GM18502 (cell line): ENCODE results near the gene ATXN2.
A peak's percentile ranks its signal among the peaks of the same experiment; 100 is the strongest.
"Not testable (repeated sequence)": the region's sequence is repeated elsewhere in the genome, so short reads cannot be mapped to it uniquely, and the experiment has no call there.

Experiments
- ATAC-seq: cut with Tn5 transposase; IDR thresholded peaks from one replicate; pipeline ENCODE4 v1.9.1; 2021; ENCODE audit warnings: mild to moderate bottlenecking; ENCODE audit not compliant: unreplicated experiment, poor library complexity

ATXN2 gene, protein sequence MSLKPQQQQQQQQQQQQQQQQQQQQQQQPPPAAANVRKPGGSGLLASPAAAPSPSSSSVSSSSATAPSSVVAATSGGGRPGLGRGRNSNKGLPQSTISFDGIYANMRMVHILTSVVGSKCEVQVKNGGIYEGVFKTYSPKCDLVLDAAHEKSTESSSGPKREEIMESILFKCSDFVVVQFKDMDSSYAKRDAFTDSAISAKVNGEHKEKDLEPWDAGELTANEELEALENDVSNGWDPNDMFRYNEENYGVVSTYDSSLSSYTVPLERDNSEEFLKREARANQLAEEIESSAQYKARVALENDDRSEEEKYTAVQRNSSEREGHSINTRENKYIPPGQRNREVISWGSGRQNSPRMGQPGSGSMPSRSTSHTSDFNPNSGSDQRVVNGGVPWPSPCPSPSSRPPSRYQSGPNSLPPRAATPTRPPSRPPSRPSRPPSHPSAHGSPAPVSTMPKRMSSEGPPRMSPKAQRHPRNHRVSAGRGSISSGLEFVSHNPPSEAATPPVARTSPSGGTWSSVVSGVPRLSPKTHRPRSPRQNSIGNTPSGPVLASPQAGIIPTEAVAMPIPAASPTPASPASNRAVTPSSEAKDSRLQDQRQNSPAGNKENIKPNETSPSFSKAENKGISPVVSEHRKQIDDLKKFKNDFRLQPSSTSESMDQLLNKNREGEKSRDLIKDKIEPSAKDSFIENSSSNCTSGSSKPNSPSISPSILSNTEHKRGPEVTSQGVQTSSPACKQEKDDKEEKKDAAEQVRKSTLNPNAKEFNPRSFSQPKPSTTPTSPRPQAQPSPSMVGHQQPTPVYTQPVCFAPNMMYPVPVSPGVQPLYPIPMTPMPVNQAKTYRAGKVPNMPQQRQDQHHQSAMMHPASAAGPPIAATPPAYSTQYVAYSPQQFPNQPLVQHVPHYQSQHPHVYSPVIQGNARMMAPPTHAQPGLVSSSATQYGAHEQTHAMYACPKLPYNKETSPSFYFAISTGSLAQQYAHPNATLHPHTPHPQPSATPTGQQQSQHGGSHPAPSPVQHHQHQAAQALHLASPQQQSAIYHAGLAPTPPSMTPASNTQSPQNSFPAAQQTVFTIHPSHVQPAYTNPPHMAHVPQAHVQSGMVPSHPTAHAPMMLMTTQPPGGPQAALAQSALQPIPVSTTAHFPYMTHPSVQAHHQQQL

DNA sequence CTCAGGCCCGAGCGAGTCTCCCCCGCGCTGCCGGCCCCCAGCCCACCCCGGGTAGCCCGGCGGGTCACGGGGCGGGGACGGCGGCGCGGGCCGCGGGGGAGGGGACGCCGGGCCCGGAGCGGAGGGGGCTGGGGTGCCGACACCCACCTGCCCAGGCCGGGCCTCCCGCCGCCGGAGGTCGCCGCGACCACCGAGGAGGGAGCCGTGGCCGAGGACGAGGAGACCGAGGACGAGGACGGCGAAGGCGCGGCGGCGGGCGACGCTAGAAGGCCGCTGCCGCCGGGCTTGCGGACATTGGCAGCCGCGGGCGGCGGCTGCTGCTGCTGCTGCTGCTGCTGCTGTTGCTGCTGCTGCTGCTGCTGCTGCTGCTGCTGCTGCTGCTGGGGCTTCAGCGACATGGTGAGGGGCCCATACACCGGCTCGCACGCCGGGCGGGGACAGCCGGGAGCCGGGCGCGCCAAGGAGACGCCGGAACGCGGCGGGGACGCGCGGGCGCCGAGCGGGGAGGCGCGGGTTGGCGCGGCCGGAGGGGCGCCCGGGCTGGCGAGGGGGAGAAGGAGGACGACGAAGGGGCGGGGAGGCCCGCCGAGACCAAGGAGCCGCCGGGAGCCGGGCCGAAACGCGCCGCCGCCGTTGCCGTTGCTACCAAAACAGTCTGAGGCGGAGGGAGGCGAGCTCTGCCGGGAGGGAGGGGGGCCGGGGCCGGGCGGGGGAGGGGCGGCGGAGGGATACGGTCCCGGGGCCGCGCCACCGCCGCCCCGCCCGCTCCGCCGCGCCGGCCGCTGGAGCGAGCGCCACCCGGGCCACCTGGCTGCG lies at the start of gene ATXN2:
Gene ATXN2, minus strand, starts transcription at position 679 of the 816 bp plus-strand sequence. Its CDS starts 281 bp downstream, at position 398.
- peak; percentile 50 for ATAC-seq

DNA sequence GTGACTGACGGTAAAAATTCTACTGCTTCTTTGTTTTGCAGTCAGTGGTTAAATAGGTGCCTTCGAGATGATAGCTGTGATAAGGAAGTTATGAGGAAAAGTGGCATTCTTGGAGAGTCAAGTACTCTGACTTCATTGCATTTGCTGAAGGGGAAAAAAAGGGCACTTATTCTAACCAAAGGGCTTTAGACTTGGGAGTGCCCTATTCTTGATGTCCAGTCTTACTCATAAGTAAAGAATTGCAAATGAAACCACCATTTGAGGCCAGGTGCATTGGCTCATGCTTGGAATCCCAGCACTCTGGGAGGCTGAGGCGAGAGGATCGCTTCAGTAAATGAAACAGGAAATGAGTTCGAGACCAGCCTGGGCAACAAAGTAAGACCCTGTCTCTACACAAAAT lies 46.3 kb upstream of the ATXN2 start:
- ATAC-seq = no peak

DNA sequence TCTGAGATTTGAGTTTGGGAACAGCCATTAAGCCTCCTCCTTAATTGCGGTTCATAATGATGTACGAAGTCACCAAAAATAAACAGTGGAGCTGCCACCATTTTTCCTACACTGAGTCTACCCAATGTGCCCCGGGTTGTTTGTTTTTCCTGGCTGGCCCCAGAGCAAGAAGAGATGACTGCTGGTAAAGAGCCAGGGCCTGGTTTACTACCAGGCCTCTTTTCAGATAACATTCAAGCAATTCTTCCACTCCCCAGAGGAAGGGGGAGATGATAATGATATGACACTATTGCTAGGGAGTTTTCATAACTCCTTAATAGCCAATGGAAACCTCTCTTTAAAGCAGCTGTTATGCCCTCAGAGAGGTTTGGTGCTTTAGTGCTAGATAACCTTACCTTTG lies 44.3 kb upstream of the ATXN2 start:
- ATAC-seq = no peak

DNA sequence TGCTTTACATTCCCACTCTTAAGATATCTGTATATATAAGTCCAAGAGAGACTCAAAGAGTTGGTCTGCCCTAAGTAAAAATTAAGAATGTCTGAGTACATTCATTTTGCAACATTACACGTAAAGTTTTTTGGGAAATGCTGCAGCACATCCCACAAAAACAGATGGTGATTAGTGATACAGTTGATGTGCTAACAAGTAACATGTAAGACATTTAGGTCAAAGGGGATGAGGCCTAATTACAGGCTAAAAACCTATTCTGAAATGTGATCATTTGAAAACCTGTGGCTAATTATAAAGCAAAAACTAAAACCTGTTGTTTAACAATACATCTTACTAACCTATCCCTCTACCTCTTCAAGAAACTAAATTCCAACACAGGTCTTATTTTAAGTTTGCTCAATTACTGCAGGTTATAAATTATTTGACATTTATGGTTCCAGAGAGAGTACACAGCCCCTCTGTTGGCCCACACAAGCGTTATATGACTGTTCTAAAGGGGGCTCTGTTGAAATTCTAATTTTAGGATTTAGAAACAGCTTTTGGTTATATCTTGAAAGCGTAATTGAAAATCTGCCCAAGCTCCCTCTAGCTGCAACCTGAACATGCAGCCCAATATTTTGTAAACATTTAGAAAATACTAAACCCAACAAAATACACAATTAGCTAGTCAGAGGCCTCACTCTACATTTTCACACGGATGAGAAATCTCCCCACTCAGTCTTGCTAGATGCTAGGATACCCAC lies 43.7 kb upstream of the ATXN2 start:
- ATAC-seq = no peak

DNA sequence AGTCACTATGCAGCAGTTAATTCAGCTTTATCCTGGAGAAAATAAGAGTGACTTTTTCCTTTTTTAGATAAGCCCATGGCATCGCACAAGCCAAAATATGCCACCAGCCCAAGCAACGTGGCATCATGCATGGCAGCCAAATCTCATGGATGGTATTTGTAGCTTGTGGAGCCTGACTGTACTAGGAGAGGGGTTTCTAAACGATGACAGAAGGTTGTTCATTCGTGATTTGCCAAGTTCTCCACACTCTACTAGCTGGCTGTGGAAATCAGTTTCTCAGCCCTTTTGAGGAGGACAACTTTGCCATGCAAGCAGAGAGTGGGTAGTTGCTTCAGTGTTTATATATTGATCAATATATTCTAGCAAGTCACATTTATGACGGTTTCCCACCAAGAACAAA lies 41.4 kb upstream of the ATXN2 start:
- ATAC-seq = no peak

DNA sequence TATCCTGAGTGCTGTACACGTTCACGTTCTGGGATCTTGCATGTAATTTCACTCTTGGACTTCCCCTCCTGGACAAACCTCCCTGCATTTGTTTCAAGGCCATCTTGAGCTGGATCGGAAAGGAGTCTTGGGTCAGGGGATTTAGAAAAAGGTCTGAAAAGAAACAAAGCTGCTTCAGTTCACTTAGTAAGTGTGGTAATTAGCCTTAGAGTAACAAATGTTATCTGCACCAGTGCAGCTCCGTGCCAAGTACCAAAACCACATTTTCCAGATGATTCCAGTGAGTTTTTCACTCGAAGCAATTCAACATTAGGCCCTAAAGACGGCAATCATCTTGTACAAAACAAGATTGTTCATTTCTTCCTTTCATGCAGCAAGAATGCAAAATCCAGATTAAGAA lies 39.4 kb upstream of the ATXN2 start:
- no peak for ATAC-seq

DNA sequence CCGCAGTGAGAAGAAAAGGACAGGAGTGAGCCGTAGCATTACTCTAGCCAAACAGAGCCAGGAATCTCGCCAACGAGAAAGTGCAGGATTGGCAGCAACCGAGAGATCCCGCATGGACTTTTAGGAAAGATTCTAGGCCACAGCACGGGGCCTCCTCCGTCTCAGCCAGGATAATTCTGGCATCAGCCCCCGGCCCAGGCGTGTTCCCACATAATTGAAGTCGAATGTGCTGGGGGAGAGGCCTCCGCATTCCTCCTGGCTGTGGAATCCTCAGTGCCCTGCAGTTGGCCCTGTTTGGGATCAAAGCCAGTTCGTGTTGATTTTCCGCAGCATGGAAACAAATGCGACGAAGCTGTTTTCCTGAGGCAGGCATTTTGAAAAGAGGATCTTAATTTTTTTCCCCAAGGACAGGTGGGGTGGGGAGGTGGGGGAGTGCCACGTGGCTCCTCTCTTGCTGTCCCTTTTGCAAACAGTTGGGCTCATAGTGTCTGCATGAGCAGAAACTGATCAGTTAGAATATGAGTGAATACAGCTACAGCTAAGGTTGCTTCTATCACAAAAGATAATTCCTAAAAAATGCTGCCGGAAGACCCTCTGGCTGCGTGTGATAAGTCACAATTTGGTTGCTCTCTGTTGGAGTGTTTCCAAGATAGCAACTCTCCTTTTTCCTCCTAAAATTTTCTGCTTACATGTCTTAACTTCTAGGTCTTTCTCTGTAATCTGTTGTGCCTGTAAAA lies 37.3 kb upstream of the ATXN2 start:
- no peak for ATAC-seq

DNA sequence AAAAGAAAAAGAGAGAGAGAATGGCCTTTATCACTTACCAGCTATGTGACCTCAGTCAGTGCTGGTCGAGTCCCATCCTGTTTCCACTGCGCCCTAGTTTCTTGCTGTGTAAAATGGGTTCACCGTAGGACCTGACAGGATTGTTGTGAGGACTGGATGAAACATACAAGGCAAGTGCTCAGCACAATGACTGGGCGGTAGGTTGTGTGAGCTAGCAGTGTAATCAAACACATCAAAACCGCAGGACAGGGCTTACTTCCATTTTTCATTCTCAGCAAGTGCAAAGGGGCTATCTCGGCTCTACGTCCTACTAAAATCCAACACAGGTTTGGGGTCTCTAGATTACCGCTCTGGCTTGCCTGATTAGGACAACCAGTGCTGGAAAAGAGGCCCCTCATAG lies 36.4 kb upstream of the ATXN2 start:
- no peak for ATAC-seq

DNA sequence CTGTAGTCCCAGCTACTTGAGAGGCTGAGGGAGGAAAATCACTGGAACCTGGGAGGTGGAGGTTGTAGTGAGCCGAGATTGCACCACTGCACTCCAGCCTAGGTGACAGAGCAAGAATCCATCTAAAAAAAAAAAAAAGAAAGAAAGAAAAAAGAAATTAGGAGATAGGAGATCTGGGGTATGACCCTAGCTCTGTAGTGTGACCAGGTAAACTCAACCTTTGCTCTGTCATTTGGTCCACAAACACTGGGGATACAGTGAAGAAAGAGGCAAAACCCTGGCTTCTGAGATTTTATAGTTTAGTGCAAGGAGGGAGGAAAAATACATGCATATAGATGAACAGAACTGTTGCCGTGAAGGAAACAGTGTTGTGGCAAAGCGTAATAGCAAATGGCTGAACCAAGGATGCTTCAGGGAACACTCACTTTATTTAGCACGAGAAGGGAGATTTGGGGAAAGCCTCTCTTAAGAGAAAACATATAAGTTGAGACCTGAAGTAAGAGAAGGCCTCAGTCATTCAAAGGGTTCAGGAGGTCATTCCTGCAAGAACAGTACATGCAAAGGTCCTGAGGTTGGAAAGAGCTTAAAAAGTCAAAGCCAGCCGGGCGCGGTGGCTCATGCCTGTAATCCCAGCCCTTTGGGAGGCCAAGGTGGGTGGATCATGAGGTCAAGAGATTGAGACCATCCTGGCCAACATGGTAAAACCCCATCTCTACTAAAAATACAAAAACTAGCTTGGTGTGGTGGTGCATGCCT lies 29.6 kb upstream of the ATXN2 start:
- ATAC-seq = no peak

DNA sequence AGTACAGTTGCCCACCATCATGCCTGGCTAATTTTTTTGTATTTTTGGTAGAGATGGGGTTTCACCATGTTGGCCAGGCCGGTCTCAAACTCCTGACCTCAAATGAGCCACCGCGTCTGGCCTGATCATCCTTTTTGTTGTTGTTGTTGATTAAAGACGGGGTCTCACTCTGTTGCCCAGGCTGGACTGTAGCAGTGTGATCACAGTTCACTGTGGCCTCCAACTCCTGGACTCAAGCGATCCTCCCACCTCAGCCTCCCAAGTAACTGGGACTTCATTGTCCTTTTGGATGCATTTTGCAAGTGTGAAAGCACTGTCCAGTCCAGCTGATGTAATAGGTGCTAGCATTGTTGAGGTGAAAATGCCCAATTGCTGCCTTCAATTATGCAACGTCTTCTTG lies 27.1 kb upstream of the ATXN2 start:
- ATAC-seq = no peak

DNA sequence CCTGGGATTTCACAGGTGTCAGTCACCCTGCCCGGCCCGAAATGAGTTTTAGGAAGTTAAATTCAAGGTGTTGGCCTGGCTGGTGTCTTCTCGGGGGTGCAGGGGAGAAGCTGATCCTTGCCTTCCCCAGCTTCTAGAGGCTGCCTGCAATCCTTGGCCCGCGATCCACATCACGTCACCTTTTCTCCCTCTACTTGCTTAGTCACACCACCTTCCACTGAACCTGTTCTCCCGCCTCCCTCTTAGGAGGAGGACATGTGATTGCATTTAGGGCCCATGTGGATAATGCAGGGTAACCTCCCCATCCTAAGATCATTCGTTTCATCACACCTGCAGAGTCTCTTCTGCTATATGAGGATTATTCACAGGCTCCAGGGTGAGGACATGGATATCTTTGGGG lies 25.4 kb upstream of the ATXN2 start:
- no peak for ATAC-seq

DNA sequence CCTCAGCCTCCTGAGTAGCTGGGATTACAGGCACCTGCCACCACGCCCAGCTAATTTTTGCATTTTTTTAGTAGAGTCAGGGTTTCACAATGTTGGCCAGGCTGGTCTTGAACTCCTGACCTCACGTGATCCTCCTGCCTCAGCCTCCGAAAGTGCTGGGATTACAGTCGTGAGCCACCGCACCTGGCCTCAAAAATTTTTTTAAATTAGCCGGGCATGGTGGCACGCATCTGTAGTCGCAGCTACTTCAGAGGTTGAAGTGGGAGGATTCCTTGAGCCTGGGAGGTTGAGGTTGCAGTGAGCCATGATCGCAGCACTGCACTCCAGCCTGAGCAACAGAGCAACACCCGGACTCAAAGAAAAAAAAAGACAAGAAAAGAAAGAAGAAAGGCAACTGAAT lies 18.7 kb upstream of the ATXN2 start:
- not testable (repeated sequence) for ATAC-seq

DNA sequence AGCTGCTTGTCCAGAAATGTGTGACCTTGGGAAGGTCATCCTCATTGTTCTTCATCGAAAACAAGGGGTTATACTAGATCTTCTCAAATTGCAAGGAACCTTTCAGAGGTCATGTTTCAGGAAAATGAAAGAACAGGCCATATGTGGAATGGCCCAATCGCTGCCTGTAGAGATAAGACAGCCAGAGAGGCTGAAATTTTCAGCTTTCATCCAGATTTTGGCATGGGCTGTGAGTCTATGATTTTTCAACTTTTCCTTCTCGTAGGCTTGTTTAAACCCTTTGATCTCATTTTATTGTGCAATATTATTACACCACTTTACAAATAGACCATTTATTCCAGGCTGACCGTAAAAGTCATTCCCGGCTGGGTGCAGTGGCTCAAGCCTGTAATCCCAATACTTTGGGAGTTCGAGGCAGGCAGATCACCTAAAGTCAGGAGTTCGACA lies 17.1 kb upstream of the ATXN2 start:
- ATAC-seq = no peak

DNA sequence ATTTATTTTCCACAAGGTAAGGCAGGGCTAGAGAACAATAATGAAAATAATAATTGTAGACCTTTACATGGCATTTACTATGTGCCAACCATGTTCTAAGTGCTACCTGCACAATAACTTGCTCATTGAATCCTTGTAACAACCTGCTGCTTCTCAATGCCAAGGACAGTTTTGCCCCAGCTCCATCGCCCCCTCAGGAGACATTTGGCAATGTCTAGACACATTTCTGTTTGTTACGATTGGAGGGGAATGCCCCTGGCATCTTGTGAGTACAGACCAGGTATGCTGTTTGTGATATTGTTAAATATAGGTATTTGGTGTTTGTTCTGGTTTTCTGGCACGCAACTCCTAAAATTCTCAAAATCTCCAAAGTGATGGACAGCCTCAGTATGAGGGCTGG lies 8.1 kb upstream of the ATXN2 start:
- ATAC-seq = no peak

DNA sequence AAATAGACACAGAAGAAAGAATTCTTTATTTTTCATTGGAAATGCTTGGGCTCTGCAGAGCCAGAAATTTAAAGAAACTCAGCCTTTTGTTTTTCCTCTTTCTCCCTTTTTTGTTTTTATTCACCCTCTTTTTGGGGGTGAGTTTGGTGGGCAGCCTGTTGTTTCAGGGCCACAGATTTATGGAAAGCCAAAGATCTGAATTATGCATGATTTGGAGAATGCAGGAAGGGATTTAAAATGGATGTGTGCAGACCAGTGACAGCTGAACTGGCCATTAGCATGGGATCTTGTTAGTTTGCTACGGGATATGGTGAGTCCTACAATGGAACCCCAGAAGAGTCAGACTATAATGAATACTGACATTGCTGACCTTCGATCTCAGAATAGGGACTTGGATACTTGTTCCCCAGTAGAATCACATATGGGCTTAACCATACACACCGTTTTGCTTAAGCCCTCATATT lies 7.7 kb upstream of the ATXN2 start:
- ATAC-seq = no peak

DNA sequence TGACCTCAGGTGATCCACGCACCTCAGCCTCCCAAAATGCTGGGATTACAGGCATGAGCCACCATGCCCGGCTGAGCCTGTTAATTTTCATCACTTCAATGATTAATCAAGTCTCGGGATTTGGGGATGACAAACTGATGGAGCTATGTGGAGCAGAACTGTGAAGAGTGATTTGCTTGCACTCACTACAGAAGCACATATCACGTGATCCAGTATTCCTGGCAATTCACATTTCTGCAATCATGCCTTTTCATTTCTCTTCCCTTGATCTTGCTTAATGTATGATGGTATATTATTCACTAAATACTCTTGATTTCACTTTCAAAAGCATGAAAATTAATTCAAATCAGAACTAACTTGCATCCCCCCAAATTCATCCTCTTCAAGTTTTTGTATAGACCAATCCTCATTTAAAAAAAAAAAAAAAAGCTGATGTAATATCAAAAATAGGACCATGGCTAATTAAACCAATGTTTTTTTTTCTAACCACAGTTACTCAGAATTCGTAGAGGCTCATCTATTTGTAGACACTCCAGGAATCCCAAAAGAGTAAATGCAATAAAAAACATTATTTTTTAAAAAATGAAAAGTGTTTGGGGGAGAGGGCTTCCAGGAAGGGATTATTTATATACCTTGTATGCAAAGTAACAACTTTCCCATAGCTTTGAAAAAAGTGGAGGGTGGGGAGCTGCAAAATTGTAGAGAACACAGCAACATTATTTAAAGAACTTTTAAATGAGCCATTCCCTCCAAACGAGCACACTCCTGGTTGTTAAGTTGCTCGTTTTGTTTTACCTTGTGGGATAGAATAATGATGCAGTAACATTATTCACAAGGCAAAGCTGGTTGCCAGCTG lies 7.0 kb upstream of the ATXN2 start:
- no peak for ATAC-seq

DNA sequence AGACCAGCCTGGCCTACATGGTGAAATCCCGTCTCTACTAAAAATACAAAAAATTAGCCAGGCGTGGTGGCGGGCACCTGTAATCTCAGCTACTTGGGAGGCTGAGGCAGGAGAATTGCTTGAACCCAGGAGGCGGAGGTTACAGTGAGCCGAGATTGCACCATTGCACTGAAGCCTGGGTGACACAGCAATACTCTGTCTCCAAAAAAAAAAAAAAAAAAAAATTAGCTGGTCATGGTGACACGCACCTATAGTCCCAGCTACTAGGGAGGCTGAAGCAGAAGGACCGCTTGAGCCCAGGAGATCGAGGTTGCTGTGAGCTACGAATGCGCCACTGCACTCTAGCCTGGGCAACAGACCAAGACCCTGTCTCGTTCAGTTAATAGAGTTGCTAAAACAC lies 3.7 kb upstream of the ATXN2 start:
- ATAC-seq = not testable (repeated sequence)
